H1 (cell line): ENCODE measurements around the gene GPR176. TPM values are rescaled to one million over a fixed set of nuclear protein-coding genes. Genes with fewer than 3 reads are reported as not detected.

Experiments used
- CTCF ChIA-PET: fragments of 300-600 bp; sonication (Branson Sonifier 250); formaldehyde crosslinking; loops from one replicate; lab custom pipeline; 2021; ENCODE audit not compliant: partially characterized antibody; lab: Charles Lee
- POLR2A ChIA-PET: fragments of 300-600 bp; sonication (Branson Sonifier 250); formaldehyde crosslinking; loops from one replicate; lab custom pipeline; 2021; ENCODE audit warnings: inconsistent platforms; ENCODE audit not compliant: partially characterized antibody; lab: Charles Lee
- DNase-seq, 2 experiments: peaks; one replicate each; pipeline versions ENCODE4 v3.0.0 to v3.0.0-alpha.2; 2010 to 2022; ENCODE audit warnings: low spot score in 2 of 2, low read depth in 1 of 2, mixed read lengths in 1 of 2
- FAIRE-seq: peaks from 2 replicates; lab custom pipeline; 2011; peaks lifted over from hg19 to GRCh38; lab: Jason Lieb, UNC
- H2AFZ ChIP-seq: 2 replicates; pipeline ENCODE4 v1.8.1; 2012; ENCODE audit warnings: low read length, inconsistent platforms
- H2AK5ac ChIP-seq: 2 replicates; pipeline ENCODE4 v1.6.1; 2013; ENCODE audit warnings: low read depth, low read length
- H2BK120ac ChIP-seq: replicated peaks from 2 replicates; pipeline ENCODE3; 2013; ENCODE audit warnings: low read depth, low read length, inconsistent platforms
- H2BK12ac ChIP-seq: 2 replicates; pipeline ENCODE4 v1.6.1; 2013; ENCODE audit warnings: low read depth, low read length
- H2BK15ac ChIP-seq: 2 replicates; pipeline ENCODE4 v1.6.1; 2013; ENCODE audit warnings: low read length
- H2BK20ac ChIP-seq: 2 replicates; pipeline ENCODE4 v1.6.1; 2013; ENCODE audit warnings: low read length
- H2BK5ac ChIP-seq: 2 replicates; pipeline ENCODE4 v1.6.1; 2013; ENCODE audit warnings: low read depth, low read length
- H3K14ac ChIP-seq: 2 replicates; pipeline ENCODE4 v1.6.1; 2013; ENCODE audit warnings: inconsistent platforms; ENCODE audit not compliant: insufficient read length
- H3K18ac ChIP-seq: 2 replicates; pipeline ENCODE4 v1.6.1; 2013; ENCODE audit warnings: low read length; ENCODE audit errors: extremely low read depth
- H3K23ac ChIP-seq: 2 replicates; pipeline ENCODE4 v1.6.1; 2013; ENCODE audit warnings: inconsistent platforms; ENCODE audit not compliant: insufficient read length
- H3K23me2 ChIP-seq: 2 replicates; pipeline ENCODE4 v1.6.1; 2013; ENCODE audit warnings: low read depth, low read length
- H3K27ac ChIP-seq: 2 replicates; pipeline ENCODE4 v1.6.1; 2011; ENCODE audit warnings: low read depth, low read length, inconsistent platforms
- H3K27me3 ChIP-seq, 4 experiments: replicated peaks in 1 of 4; 1 replicate in 1 of 4; 2 replicates in 3 of 4; pipeline versions ENCODE4 v1.6.1 to v1.8.1; 2011 to 2013; ENCODE audit warnings: low read length in 3 of 4, mild to moderate bottlenecking in 3 of 4, inconsistent platforms in 2 of 4, mixed read lengths in 2 of 4, moderate library complexity in 1 of 4; ENCODE audit not compliant: control insufficient read depth in 3 of 4, insufficient read depth in 3 of 4; ENCODE audit errors: extremely low read depth in 1 of 4
- H3K36me3 ChIP-seq, 4 experiments: 2 replicates each; pipeline versions ENCODE4 v1.6.1 to v1.8.1; 2011 to 2013; ENCODE audit warnings: mild to moderate bottlenecking in 4 of 4, low read length in 3 of 4, moderate library complexity in 2 of 4, control low read depth in 1 of 4, inconsistent platforms in 1 of 4; ENCODE audit not compliant: insufficient read depth in 4 of 4, control insufficient read depth in 2 of 4
- H3K4ac ChIP-seq: replicated peaks from 2 replicates; pipeline ENCODE3; 2013; ENCODE audit warnings: low read length, low read depth, mixed read lengths, inconsistent platforms; ENCODE audit not compliant: insufficient read length
- H3K4me1 ChIP-seq, 4 experiments: replicated peaks in 1 of 4; 1 replicate in 1 of 4; 2 replicates in 3 of 4; pipeline versions ENCODE4 v1.6.1 to v1.8.1; 2011 to 2013; ENCODE audit warnings: low read length in 3 of 4, inconsistent platforms in 2 of 4, mixed read lengths in 1 of 4; ENCODE audit not compliant: insufficient read depth in 4 of 4, control insufficient read depth in 3 of 4
- H3K4me2 ChIP-seq, 2 experiments: 2 replicates each; pipeline versions ENCODE4 v1.6.1 to v1.8.1; 2011 to 2013; ENCODE audit warnings: low read depth in 2 of 2, low read length in 2 of 2, control low read depth in 1 of 2, inconsistent platforms in 1 of 2, mild to moderate bottlenecking in 1 of 2; ENCODE audit not compliant: insufficient read depth in 1 of 2
- H3K4me3 ChIP-seq, 4 experiments: fragments of 200-600, 300-600 bp in 1 of 4; sonication (generic), shearing (Covaris generic), sonication (Bioruptor Twin) in 1 of 4; 2 replicates each; pipeline versions ENCODE4 v1.5.1 to v1.8.1; 2011 to 2016; ENCODE audit warnings: low read length in 4 of 4, low read depth in 3 of 4, control low read depth in 2 of 4, inconsistent platforms in 2 of 4, mild to moderate bottlenecking in 2 of 4, mixed read lengths in 1 of 4, moderate library complexity in 1 of 4; ENCODE audit not compliant: insufficient read depth in 2 of 4; ENCODE audit errors: extremely low read depth in 1 of 4
- H3K56ac ChIP-seq: replicated peaks from 2 replicates; pipeline ENCODE3; 2013; ENCODE audit warnings: low read depth, mild to moderate bottlenecking, mixed read lengths, low read length, inconsistent platforms; ENCODE audit not compliant: insufficient read length
- H3K79me1 ChIP-seq: 2 replicates; pipeline ENCODE4 v1.6.1; 2013; ENCODE audit warnings: low read depth, low read length, control low read depth
- H3K79me2 ChIP-seq, 2 experiments: 2 replicates each; pipeline versions ENCODE4 v1.6.1 to v1.8.1; 2012 to 2013; ENCODE audit warnings: low read length in 2 of 2, mild to moderate bottlenecking in 2 of 2, inconsistent platforms in 1 of 2; ENCODE audit not compliant: insufficient read depth in 2 of 2, control insufficient read depth in 1 of 2
- H3K9ac ChIP-seq, 4 experiments: replicated peaks in 1 of 4; 1 replicate in 1 of 4; 2 replicates in 3 of 4; pipeline versions ENCODE4 v1.6.1 to v1.8.1; 2011 to 2013; ENCODE audit warnings: low read depth in 3 of 4, low read length in 3 of 4, control low read depth in 2 of 4, mild to moderate bottlenecking in 2 of 4, moderate library complexity in 2 of 4, inconsistent platforms in 1 of 4; ENCODE audit errors: extremely low read depth in 1 of 4
- H3K9me3 ChIP-seq, 2 experiments: 2 replicates each; pipeline versions ENCODE4 v1.6.1 to v1.8.1; 2012 to 2013; ENCODE audit warnings: mild to moderate bottlenecking in 2 of 2, moderate library complexity in 2 of 2, control low read depth in 1 of 2, inconsistent platforms in 1 of 2, low read depth in 1 of 2, low read length in 1 of 2, mixed read lengths in 1 of 2; ENCODE audit not compliant: insufficient read depth in 2 of 2
- H4K20me1 ChIP-seq, 2 experiments: replicated peaks in 1 of 2; 2 replicates each; pipeline versions ENCODE3 to v1.8.1; 2011 to 2013; ENCODE audit warnings: inconsistent platforms in 2 of 2, low read length in 2 of 2, mild to moderate bottlenecking in 1 of 2; ENCODE audit not compliant: insufficient read depth in 2 of 2, control insufficient read depth in 1 of 2
- H4K5ac ChIP-seq: 2 replicates; pipeline ENCODE4 v1.6.1; 2013; ENCODE audit warnings: low read length, low read depth, mixed read lengths, inconsistent platforms; ENCODE audit not compliant: insufficient read length
- H4K8ac ChIP-seq: 2 replicates; pipeline ENCODE4 v1.8.0; 2013; ENCODE audit warnings: mild to moderate bottlenecking, moderate library complexity, low read length, inconsistent platforms; ENCODE audit not compliant: insufficient read depth; ENCODE audit errors: extremely low read depth
- H4K91ac ChIP-seq: replicated peaks from 2 replicates; pipeline ENCODE3; 2013; ENCODE audit warnings: low read length, mixed read lengths, inconsistent platforms; ENCODE audit not compliant: insufficient read length
- POU5F1 ChIP-seq: IDR thresholded peaks from 2 replicates; pipeline ENCODE4 v1.6.1; 2011; ENCODE audit warnings: low read depth, mild to moderate bottlenecking, low read length, moderate library complexity
- WGBS, 2 experiments: shearing (Covaris generic) in 1 of 2; methylation state at CpG; one replicate each; pipeline versions ENCODE4 v1.1.6 to v1.1.7; 2013 to 2015; ENCODE audit warnings: low lambda C conversion rate in 2 of 2, mixed read lengths in 2 of 2, inconsistent platforms in 1 of 2, low coverage in 1 of 2, missing lambda C conversion rate in 1 of 2; ENCODE audit not compliant: insufficient replicate concordance in 2 of 2, insufficient coverage in 1 of 2, insufficient read length in 1 of 2; ENCODE audit errors: extremely low coverage in 1 of 2, missing lambda C conversion rate in 1 of 2; 5-methylcytosine and 5-hydroxymethylcytosine counted together
- polyA plus RNA-seq, 7 experiments: library from polyadenylated mRNA; depleted of rRNA in 3 of 7; stranded (reverse) in 5 of 7; unstranded in 2 of 7; fragments of >200 nt in 5 of 7; fragments of 200-250 nt in 2 of 7; gene quantifications; 1 replicate in 5 of 7; 2 replicates in 1 of 7; 4 replicates in 1 of 7; pipeline versions ENCODE4 v1.2.1 to v1.2.3, GENCODE V29; 2011 to 2013; ENCODE audit warnings: missing spikeins in 2 of 7, mixed read lengths in 2 of 7
- total RNA-seq: library from RNA; stranded (reverse); fragmentation: NEBNext Ultra II Directional; extraction: Animal tissue kit (Norgen Biotek cat#: 25700); gene quantifications from 2 replicates; pipeline ENCODE4 v1.2.1, GENCODE V29; 2021

Gene GPR176
- total and polyA plus RNA-seq, 2 of the 8 experiments (the other 6 are each of a cell fraction or from before 2014, with no cell fraction given) = 190 to 281 TPM

DNA sequence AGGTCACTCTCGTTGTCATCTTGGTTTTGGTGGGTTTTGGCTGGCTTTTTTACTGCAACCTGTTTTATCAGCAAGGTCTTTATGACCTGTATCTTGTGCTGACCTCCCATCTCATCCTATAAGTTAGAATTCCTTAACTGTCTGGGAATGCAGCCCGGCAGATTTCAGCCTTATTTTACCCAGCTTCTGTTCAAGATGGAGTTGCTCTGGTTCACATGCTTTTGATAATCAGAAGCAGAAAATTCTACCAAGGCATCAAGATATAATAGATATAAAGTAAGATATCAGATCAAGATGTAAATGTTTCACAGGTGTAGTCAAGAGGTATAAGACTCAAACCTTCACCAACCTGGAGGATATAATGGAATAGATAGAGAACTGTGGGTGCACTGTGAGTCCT is 16.0 kb downstream of the GPR176 start:
- Histone ChIP-seq H2BK12ac (no peak overlapping the region), H3K23ac (no peak overlapping the region), H3K27me3 (no peaks in the 10 kb centered on the region), H4K91ac (no peak overlapping the region), H3K79me2 (peaks cover 25 to 100% of the 10 kb centered on the region in 2 experiments), H3K9me3 (no peaks in the 10 kb centered on the region), H4K20me1 (peaks cover 9 to 15% of the 10 kb centered on the region in 2 experiments), H3K36me3 (peaks cover 0 to 7% (median 0%) of the 10 kb centered on the region in 4 experiments; a peak in 3 of 8 replicates), H3K27ac (no peak overlapping the region), H3K23me2 (no peaks in the 10 kb centered on the region), H3K4me1 (peaks cover 17 to 51% (median 47%) of the 10 kb centered on the region in 4 experiments), H3K14ac (no peak overlapping the region), H2AK5ac (no peak overlapping the region), H3K4ac (no peak overlapping the region), H4K8ac (no peak overlapping the region), H3K56ac (no peak overlapping the region), H2BK5ac (no peak overlapping the region), H3K4me2 (0 out of 4 replicates have a peak overlapping the region, but pooled peaks of 1 of the 2 experiments have one; percentile 10), H3K18ac (no peak overlapping the region), H2BK15ac (no peak overlapping the region), H2BK20ac (no peak overlapping the region), H2AFZ (no peak overlapping the region), H2BK120ac (no peak overlapping the region), H3K4me3 (no peak overlapping the region), H3K79me1 (peaks cover 7% of the 10 kb centered on the region), H3K9ac (no peak overlapping the region), H4K5ac (no peak overlapping the region)
- CTCF ChIA-PET = interaction anchor here (1.6 kb wide), 1 partner anchor 11 kb away, joined by 4 read pairs; no protein-coding TSS in a partner anchor
- 86% methylated on average over 2 of the region's 2 CpGs; no CpG with 5 or more reads in 1 of the 2 experiments for WGBS, 2 experiments
- POLR2A ChIA-PET = interaction anchor here (0.8 to 2.2 kb wide), 4 partner anchors 8 to 32 kb away, joined by 3 to 7 read pairs (median 4); no protein-coding TSS in a partner anchor
- DNase-seq (no peak), FAIRE-seq (no peak)
- no peak for TF ChIP-seq POU5F1
